ENCODE data around the gene SKAP1.

SKAP1 gene

GRCh38 chr17:48178317-48178716 is 251.7 kb downstream of the SKAP1 start:
- no peaks in the 10 kb centered on the region for H3K27me3 ChIP-seq (replicated peaks; ENCODE audit: insufficient read depth, low read length)
- no peak overlapping the region for H3K27ac ChIP-seq (ENCODE audit: low read length)
- no peaks in the 10 kb centered on the region for H3K79me2 ChIP-seq (ENCODE audit: low read length)
- no peaks in the 10 kb centered on the region for H3K9me3 ChIP-seq (replicated peaks; ENCODE audit: insufficient read depth, low read length)
- H3K36me3 ChIP-seq (replicated peaks; ENCODE audit: insufficient read depth, low read length) = no peaks in the 10 kb centered on the region
- H3K4me2 ChIP-seq (ENCODE audit: low read depth, low read length) = no peak overlapping the region
- H3K4me1 ChIP-seq (ENCODE audit: low read length) = no peaks in the 10 kb centered on the region
- no peaks in the 10 kb centered on the region for H4K20me1 ChIP-seq (ENCODE audit: insufficient read depth, low read length)
- H3F3A ChIP-seq (ENCODE audit: insufficient read depth, low read length) = no peaks in the 10 kb centered on the region
- H3K9me2 ChIP-seq (replicated peaks; ENCODE audit: insufficient read depth, low read length) = no peaks in the 10 kb centered on the region
- H2AFZ ChIP-seq (ENCODE audit: low read length) = no peak overlapping the region
- DNase-seq = no peak
- H3K9ac ChIP-seq (ENCODE audit: low read length) = no peak overlapping the region
- no peak overlapping the region for H3K4me3 ChIP-seq (ENCODE audit: low read length)
- TF ChIP-seq, protein P1, sequence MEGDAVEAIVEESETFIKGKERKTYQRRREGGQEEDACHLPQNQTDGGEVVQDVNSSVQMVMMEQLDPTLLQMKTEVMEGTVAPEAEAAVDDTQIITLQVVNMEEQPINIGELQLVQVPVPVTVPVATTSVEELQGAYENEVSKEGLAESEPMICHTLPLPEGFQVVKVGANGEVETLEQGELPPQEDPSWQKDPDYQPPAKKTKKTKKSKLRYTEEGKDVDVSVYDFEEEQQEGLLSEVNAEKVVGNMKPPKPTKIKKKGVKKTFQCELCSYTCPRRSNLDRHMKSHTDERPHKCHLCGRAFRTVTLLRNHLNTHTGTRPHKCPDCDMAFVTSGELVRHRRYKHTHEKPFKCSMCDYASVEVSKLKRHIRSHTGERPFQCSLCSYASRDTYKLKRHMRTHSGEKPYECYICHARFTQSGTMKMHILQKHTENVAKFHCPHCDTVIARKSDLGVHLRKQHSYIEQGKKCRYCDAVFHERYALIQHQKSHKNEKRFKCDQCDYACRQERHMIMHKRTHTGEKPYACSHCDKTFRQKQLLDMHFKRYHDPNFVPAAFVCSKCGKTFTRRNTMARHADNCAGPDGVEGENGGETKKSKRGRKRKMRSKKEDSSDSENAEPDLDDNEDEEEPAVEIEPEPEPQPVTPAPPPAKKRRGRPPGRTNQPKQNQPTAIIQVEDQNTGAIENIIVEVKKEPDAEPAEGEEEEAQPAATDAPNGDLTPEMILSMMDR (IDR thresholded peaks at IDR 0.05; ENCODE audit: low read length) = no peak
- TF ChIP-seq EZH2phosphoT487 (IDR thresholded peaks at IDR 0.05; ENCODE audit: low read length) (no peak), EZH2 (optimal IDR thresholded peaks at IDR 0.05; ENCODE audit: low read depth, low read length) (no peak)

DNA sequence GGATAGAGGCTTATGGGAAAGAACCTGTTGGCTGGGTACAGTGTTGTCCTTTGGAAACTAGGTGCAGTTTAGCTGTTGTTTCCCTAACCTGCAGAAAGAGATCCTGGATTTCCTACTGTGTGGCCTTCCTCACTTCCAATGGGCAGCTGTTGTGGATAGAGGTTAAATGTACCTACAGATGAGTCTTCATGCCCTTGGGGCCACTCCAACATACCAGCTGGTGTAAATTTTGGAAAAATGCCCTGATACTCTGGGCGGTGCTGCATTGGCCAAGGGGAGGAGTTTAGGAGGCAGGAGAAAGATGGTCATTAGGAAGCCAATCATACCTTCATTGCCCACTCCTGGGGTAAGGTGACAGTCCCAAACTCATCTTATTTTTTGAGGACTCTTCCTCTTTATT is 252.2 kb downstream of the SKAP1 start:
- H2AFZ ChIP-seq (ENCODE audit: low read length) = no peak overlapping the region
- TF ChIP-seq, protein P1 (IDR thresholded peaks at IDR 0.05; ENCODE audit: low read length) = no peak
- TF ChIP-seq EZH2 (optimal IDR thresholded peaks at IDR 0.05; ENCODE audit: low read depth, low read length) (no peak), EZH2phosphoT487 (IDR thresholded peaks at IDR 0.05; ENCODE audit: low read length) (no peak)
- no peaks in the 10 kb centered on the region for H3K9me3 ChIP-seq (replicated peaks; ENCODE audit: insufficient read depth, low read length)
- no peaks in the 10 kb centered on the region for H3K4me1 ChIP-seq (ENCODE audit: low read length)
- H3K27me3 ChIP-seq (replicated peaks; ENCODE audit: insufficient read depth, low read length) = no peaks in the 10 kb centered on the region
- no peaks in the 10 kb centered on the region for H3K36me3 ChIP-seq (replicated peaks; ENCODE audit: insufficient read depth, low read length)
- H3K79me2 ChIP-seq (ENCODE audit: low read length) = no peaks in the 10 kb centered on the region
- H3F3A ChIP-seq (ENCODE audit: insufficient read depth, low read length) = no peaks in the 10 kb centered on the region
- no peaks in the 10 kb centered on the region for H4K20me1 ChIP-seq (ENCODE audit: insufficient read depth, low read length)
- no peak overlapping the region for H3K27ac ChIP-seq (ENCODE audit: low read length)
- H3K9me2 ChIP-seq (replicated peaks; ENCODE audit: insufficient read depth, low read length) = no peaks in the 10 kb centered on the region
- no peak overlapping the region for H3K4me3 ChIP-seq (ENCODE audit: low read length)
- DNase-seq = no peak
- H3K9ac ChIP-seq (ENCODE audit: low read length) = no peak overlapping the region
- no peak overlapping the region for H3K4me2 ChIP-seq (ENCODE audit: low read depth, low read length)

DNA sequence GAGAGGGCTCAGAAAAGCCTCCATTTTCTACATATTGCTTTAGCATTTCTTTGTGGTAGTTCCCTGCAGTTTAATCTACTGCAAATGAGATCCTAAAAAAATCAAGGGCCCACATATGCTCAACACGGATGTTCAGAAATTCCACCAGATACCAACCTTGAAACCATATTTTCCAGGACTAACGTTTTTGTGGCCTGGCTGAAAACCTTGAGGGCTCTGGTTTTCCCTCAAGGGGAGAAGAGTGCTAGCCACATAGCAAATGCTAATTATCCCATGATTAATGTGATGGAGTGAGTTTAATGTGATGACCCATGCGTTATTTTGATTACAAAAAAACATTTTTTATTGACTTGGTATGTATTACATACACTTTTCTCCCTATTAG is 253.6 kb downstream of the SKAP1 start:
- Histone ChIP-seq H3K4me3 (ENCODE audit: low read length) (no peak overlapping the region), H3K9ac (ENCODE audit: low read length) (no peak overlapping the region), H2AFZ (ENCODE audit: low read length) (no peak overlapping the region), H3K9me2 (replicated peaks; ENCODE audit: insufficient read depth, low read length) (no peaks in the 10 kb centered on the region), H3K27me3 (replicated peaks; ENCODE audit: insufficient read depth, low read length) (no peaks in the 10 kb centered on the region), H3K27ac (ENCODE audit: low read length) (no peak overlapping the region), H3K79me2 (ENCODE audit: low read length) (no peaks in the 10 kb centered on the region), H4K20me1 (ENCODE audit: insufficient read depth, low read length) (no peaks in the 10 kb centered on the region), H3K36me3 (replicated peaks; ENCODE audit: insufficient read depth, low read length) (no peaks in the 10 kb centered on the region), H3K9me3 (replicated peaks; ENCODE audit: insufficient read depth, low read length) (no peaks in the 10 kb centered on the region), H3K4me2 (ENCODE audit: low read depth, low read length) (no peak overlapping the region), H3K4me1 (ENCODE audit: low read length) (no peaks in the 10 kb centered on the region), H3F3A (ENCODE audit: insufficient read depth, low read length) (no peaks in the 10 kb centered on the region)
- DNase-seq = no peak
- TF ChIP-seq, protein P1 (IDR thresholded peaks at IDR 0.05; ENCODE audit: low read length) = no peak
- TF ChIP-seq EZH2 (optimal IDR thresholded peaks at IDR 0.05; ENCODE audit: low read depth, low read length) = no peak
- no peak for TF ChIP-seq EZH2phosphoT487 (IDR thresholded peaks at IDR 0.05; ENCODE audit: low read length)
